Naive thymus-derived CD4-positive, alpha-beta T cell (primary cell): ENCODE data around the gene ZBTB45. TPM values are rescaled to one million over a fixed set of nuclear protein-coding genes. Genes with fewer than 3 reads are reported as not detected.

Experiments
- ATAC-seq: fragments of 150-1000 bp; cut with Tn5 transposase; 2 replicates; pipeline ENCODE4 v1.10.0; 2021; ENCODE audit warnings: mild to moderate bottlenecking, moderate library complexity
- CTCF ChIA-PET: fragments of 350-600 bp; sonication (Branson Sonifier 250); formaldehyde crosslinking; loops from one replicate; lab custom pipeline; 2021; ENCODE audit warnings: antibody characterized with exemption; lab: Charles Lee
- POLR2A ChIA-PET: fragments of 350-600 bp; sonication (Branson Sonifier 250); formaldehyde crosslinking; loops from one replicate; lab custom pipeline; 2021; ENCODE audit warnings: antibody characterized with exemption, inconsistent platforms; lab: Charles Lee
- DNase-seq, 9 donors: peaks; one replicate each; pipeline versions ENCODE4 v3.0.0 to v3.0.0-alpha.2; 2020 to 2022; ENCODE audit warnings: mixed read lengths in 1 of 9
- H3K27ac ChIP-seq: one replicate; pipeline ENCODE4 v1.7.0; 2013; ENCODE audit warnings: mild to moderate bottlenecking, low read depth, low read length, moderate library complexity
- H3K27me3 ChIP-seq, 2 donors: one replicate each; pipeline ENCODE4 v1.7.0; 2013; ENCODE audit warnings: low read length in 2 of 2, mild to moderate bottlenecking in 2 of 2, moderate library complexity in 2 of 2; ENCODE audit not compliant: control insufficient read depth in 2 of 2, insufficient read depth in 2 of 2
- H3K36me3 ChIP-seq, 3 experiments: 1 replicate in 2 of 3; 2 replicates in 1 of 3; pipeline ENCODE4 v1.7.0; 2013; ENCODE audit warnings: low read length in 3 of 3, mild to moderate bottlenecking in 3 of 3, moderate library complexity in 1 of 3; ENCODE audit not compliant: insufficient read depth in 3 of 3, control insufficient read depth in 2 of 3
- H3K4me1 ChIP-seq, 2 donors: one replicate each; pipeline ENCODE4 v1.7.0; 2013; ENCODE audit warnings: low read length in 2 of 2, mild to moderate bottlenecking in 2 of 2, moderate library complexity in 1 of 2; ENCODE audit not compliant: control insufficient read depth in 2 of 2, insufficient read depth in 2 of 2
- H3K4me3 ChIP-seq: 2 replicates; pipeline ENCODE4 v1.7.0; 2013; ENCODE audit warnings: mild to moderate bottlenecking, low read length
- H3K9me3 ChIP-seq, 3 experiments: 1 replicate in 2 of 3; 2 replicates in 1 of 3; pipeline ENCODE4 v1.7.0; 2013; ENCODE audit warnings: low read length in 3 of 3; ENCODE audit not compliant: control insufficient read depth in 2 of 3
- H3K27ac Mint-ChIP-seq, 9 donors: one replicate each; pipeline ENCODE4 v1.8.0; 2020 to 2022; ENCODE audit warnings: mixed read lengths in 9 of 9, mild to moderate bottlenecking in 8 of 9, moderate library complexity in 5 of 9, inconsistent platforms in 2 of 9
- H3K27me3 Mint-ChIP-seq, 5 donors: one replicate each; pipeline ENCODE4 v1.8.0; 2021 to 2022; ENCODE audit warnings: mixed read lengths in 5 of 5, mild to moderate bottlenecking in 1 of 5
- H3K36me3 Mint-ChIP-seq, 5 donors: one replicate each; pipeline ENCODE4 v1.8.0; 2020 to 2022; ENCODE audit warnings: mixed read lengths in 5 of 5, mild to moderate bottlenecking in 3 of 5, inconsistent platforms in 1 of 5
- H3K4me1 Mint-ChIP-seq, 7 donors: one replicate each; pipeline ENCODE4 v1.8.0; 2020 to 2022; ENCODE audit warnings: mixed read lengths in 7 of 7, mild to moderate bottlenecking in 3 of 7, inconsistent platforms in 1 of 7
- H3K4me3 Mint-ChIP-seq, 10 donors: one replicate each; pipeline ENCODE4 v1.8.0; 2020 to 2022; ENCODE audit warnings: mild to moderate bottlenecking in 10 of 10, mixed read lengths in 10 of 10, moderate library complexity in 6 of 10, inconsistent platforms in 2 of 10
- H3K9me3 Mint-ChIP-seq, 11 donors: one replicate each; pipeline ENCODE4 v1.8.0; 2020 to 2022; ENCODE audit warnings: mixed read lengths in 11 of 11, mild to moderate bottlenecking in 4 of 11, inconsistent platforms in 1 of 11, moderate library complexity in 1 of 11
- intact Hi-C, 2 donors: fragments of 100-400 bp; cut with micrococcal nuclease; formaldehyde crosslinking; loops; one replicate each; pipeline ENCODE4 v1.15.1; 2023
- polyA plus RNA-seq, 2 donors: library from polyadenylated mRNA; unstranded; fragments of 300-500 nt; fragmentation: Illumina TruSeq; gene quantifications; one replicate each; pipeline ENCODE4 v1.2.3, GENCODE V29; 2021
- total RNA-seq, 6 experiments: library from RNA in 5 of 6; stranded (reverse) in 5 of 6; gene quantifications; 1 replicate in 5 of 6; 2 replicates in 1 of 6; pipeline ENCODE4 v1.2.3 and lab custom pipeline; 2021 to 2026

The ZBTB45 gene
- total and polyA plus RNA-seq, 7 experiments from 2014 or later, result 5.1 to 19.2 (median 9.9) TPM

DNA sequence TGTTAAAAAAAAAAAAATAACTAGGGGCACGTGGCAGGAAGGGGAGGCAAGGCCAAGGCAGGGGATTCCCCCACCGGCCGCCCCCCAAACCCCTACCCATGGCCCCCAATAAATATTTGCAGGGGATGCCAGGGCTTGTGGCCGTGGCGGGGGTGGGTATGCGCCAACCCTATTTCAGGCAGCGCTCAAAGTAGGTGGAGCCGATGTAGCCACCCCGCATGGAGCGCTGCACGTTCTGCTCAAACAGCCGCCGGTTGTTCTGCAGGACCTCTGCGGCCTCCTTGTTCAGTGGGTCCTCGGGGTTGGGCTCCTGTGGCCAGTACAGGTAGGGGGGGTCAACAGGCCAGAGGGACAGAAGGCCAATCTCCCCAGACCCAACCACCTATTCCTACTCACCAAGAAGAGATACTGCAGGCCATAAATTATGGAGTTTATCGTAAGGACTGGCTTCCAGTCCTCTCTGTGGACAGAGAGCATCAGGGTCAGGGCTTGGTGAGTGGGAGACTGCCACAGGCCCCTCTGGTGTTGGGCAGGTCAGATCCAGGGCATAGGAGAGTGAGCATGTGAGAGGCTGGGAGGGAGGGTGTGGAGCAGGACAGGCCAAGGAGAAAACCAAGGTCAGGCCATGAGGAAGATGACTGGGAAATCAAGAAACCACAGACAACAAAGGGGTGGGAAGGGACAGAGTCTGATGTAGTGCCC, 36.5 kb upstream of the ZBTB45 start:
- H3K9me3 Mint-ChIP-seq, result peaks cover 0 to 2% (median 0%) of the 10 kb centered on the region in 11 donors
- no peaks in the 10 kb centered on the region for H3K27me3 Mint-ChIP-seq
- DNase-seq (no peak), ATAC-seq (no peak)
- H3K4me3 Mint-ChIP-seq, result peak overlapping the region; percentile 71 to 97 (median 94)
- Histone ChIP-seq H3K27me3 (no peaks in the 10 kb centered on the region), H3K27ac (peak overlapping the region; percentile 97), H3K4me1 (peaks cover 40 to 43% of the 10 kb centered on the region in 2 donors), H3K4me3 (no peak overlapping the region), H3K9me3 (no peaks in the 10 kb centered on the region), H3K36me3 (peaks cover 4 to 31% (median 5%) of the 10 kb centered on the region in 3 experiments)
- POLR2A ChIA-PET, result interaction anchor here (1.2 to 3.3 kb wide), 8 partner anchors 8 to 36 kb away, joined by 3 to 85 read pairs (median 5); partner anchors contain the start of genes MZF1, TRIM28 and ZBTB45
- intact Hi-C loops, result loop anchor here (1.0 kb wide), 2 partner anchors 12 to 37 kb away; partner anchors contain the start of genes TRIM28 (in 2 of the 2) and ZBTB45 (in 2 of the 2)
- CTCF ChIA-PET, result interaction anchor here (0.6 to 2.1 kb wide), 4 partner anchors 24 to 89 kb away, joined by 3 to 13 read pairs (median 8); partner anchors contain the start of gene ZBTB45
- peaks cover 24 to 75% (median 66%) of the 10 kb centered on the region in 7 donors for H3K4me1 Mint-ChIP-seq
- H3K27ac Mint-ChIP-seq, result peak overlapping the region; percentile 84 to 99 (median 96)
- H3K36me3 Mint-ChIP-seq, result peaks cover 8 to 41% (median 23%) of the 10 kb centered on the region in 5 donors

DNA sequence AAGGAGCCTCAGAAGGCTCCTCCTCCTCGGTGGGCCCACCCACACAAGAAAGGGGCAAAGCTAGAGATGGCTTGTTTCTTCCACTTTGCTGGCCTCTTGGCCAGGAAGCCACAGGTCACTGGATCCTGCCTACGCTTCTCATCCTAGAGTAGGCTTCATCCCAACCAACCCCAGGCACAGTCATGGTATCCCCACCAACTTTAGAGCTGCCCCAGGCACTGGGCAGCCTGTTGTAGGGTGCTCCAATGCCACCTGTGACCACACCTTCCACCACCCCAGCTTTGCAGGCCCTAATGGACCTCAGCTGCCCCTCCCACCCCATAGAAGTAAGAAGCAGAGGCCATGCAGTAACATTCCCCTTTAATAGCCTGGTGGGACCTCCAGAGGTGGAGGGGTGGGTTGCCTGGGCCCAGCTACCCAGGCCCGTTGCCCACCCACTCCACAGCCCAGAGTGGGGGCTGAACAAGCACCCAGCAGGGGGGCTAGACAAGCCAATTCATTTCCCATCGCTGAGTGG, 35.8 kb upstream of the ZBTB45 start:
- H3K9me3 Mint-ChIP-seq, result peaks cover 0 to 4% (median 0%) of the 10 kb centered on the region in 11 donors
- Histone ChIP-seq H3K27ac (peak overlapping the region; percentile 97), H3K9me3 (no peaks in the 10 kb centered on the region), H3K4me1 (peaks cover 40 to 41% of the 10 kb centered on the region in 2 donors), H3K4me3 (peak overlapping the region; percentile 91), H3K36me3 (peaks cover 5 to 37% (median 8%) of the 10 kb centered on the region in 3 experiments), H3K27me3 (no peaks in the 10 kb centered on the region)
- ATAC-seq (no peak), DNase-seq (no peak)
- H3K4me1 Mint-ChIP-seq, result peaks cover 24 to 72% (median 63%) of the 10 kb centered on the region in 7 donors
- H3K4me3 Mint-ChIP-seq, result peak overlapping the region; percentile 93 to 100 (median 96)
- ChIA-PET POLR2A (interaction anchor here (0.6 to 3.3 kb wide), 12 partner anchors 9 to 803 kb away, joined by 3 to 85 read pairs (median 4); partner anchors contain the start of genes MZF1, TRIM28, ZBTB45 and ZNF274), CTCF (interaction anchor here (0.9 to 2.1 kb wide), 4 partner anchors 25 to 56 kb away, joined by 3 to 13 read pairs (median 8); partner anchors contain the start of gene ZBTB45)
- H3K27ac Mint-ChIP-seq, result peak overlapping the region; percentile 96 to 100 (median 98)
- intact Hi-C loops, result loop anchor here (1.0 kb wide), 2 partner anchors 11 to 36 kb away; partner anchors contain the start of genes TRIM28 (in 2 of the 2) and ZBTB45 (in 2 of the 2)
- peaks cover 8 to 43% (median 23%) of the 10 kb centered on the region in 5 donors for H3K36me3 Mint-ChIP-seq
- H3K27me3 Mint-ChIP-seq, result no peaks in the 10 kb centered on the region

- CTCF ChIA-PET, result interaction anchor here (1.0 to 2.1 kb wide), 3 partner anchors 26 to 55 kb away, joined by 3 to 13 read pairs (median 12); partner anchors contain the start of gene ZBTB45
- H3K4me1 ChIP-seq, result peaks cover 34 to 37% of the 10 kb centered on the region in 2 donors
- Mint-ChIP-seq H3K9me3 (peaks cover 0 to 4% (median 0%) of the 10 kb centered on the region in 11 donors), H3K27me3 (no peaks in the 10 kb centered on the region), H3K27ac (peak within 1 kb of the TSS; percentile 96 to 100 (median 98)), H3K36me3 (peaks cover 8 to 47% (median 23%) of the 10 kb centered on the region in 5 donors), H3K4me1 (peaks cover 24 to 65% (median 57%) of the 10 kb centered on the region in 7 donors), H3K4me3 (peak within 1 kb of the TSS; percentile 93 to 100 (median 96))
- H3K4me3 ChIP-seq, result peak within 1 kb of the TSS; percentile 91
- H3K27me3 ChIP-seq, result no peaks in the 10 kb centered on the region
- POLR2A ChIA-PET, result interaction anchor here (0.6 to 3.3 kb wide), 17 partner anchors 8 to 802 kb away, joined by 3 to 85 read pairs (median 4); partner anchors contain the start of genes MZF1, TRIM28, ZBTB45 and ZNF274
- peaks cover 5 to 44% (median 14%) of the 10 kb centered on the region in 3 experiments for H3K36me3 ChIP-seq
- DNase-seq, result peak; percentile 92 to 98 (median 93)
- peak; percentile 59 for ATAC-seq
- intact Hi-C loops, result loop anchor here (1.0 kb wide), 2 partner anchors 10 to 35 kb away; partner anchors contain the start of genes TRIM28 (in 2 of the 2) and ZBTB45 (in 2 of the 2)
- no peaks in the 10 kb centered on the region for H3K9me3 ChIP-seq
- peak within 1 kb of the TSS; percentile 97 for H3K27ac ChIP-seq
Measured at GRCh38 chr19:58554494-58555368, 35.1 kb upstream of the ZBTB45 start, which contains the start of gene CHMP2A. CHMP2A (minus strand) TSS chr19:58555105; CDS start chr19:58554212, 893 bp downstream.

DNA sequence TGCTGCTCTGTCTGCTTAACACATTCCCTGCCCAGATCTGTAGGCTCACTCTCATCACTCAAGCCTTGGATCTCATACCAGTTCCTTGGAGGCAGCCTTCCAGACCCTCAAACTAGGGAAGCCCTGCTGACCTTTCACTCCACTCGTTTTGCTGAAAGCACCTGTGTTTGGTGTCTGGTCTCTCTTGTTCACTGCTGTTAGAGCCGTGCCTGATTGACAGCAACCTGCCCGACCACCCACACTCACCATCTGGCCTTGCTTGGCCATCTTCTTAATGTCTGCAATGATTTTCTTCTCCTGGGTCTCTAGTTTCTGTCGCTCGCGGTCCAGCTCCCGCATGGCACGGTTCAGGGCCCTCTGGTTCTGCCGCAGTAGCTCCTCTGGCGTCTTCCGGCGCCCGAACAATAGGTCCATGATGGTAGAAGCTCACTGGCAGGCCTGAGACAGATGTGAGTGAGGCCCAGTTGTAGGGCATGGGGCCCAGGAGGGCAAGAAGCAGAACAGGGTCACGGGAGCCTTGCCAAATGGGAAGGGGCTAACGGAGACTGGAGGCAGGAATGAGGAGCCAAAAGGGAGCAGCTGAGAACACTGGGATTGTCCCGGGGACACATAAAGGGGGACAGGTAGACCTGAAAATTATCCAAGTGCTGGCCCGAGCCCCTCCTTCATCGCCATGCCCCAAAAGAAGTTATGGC, 34.3 kb upstream of the ZBTB45 start:
- H3K4me3 ChIP-seq, result peak overlapping the region; percentile 91
- Mint-ChIP-seq H3K9me3 (peaks cover 0 to 4% (median 0%) of the 10 kb centered on the region in 11 donors), H3K4me1 (peaks cover 24 to 57% (median 51%) of the 10 kb centered on the region in 7 donors), H3K4me3 (peak overlapping the region; percentile 93 to 100 (median 96)), H3K27me3 (no peaks in the 10 kb centered on the region), H3K36me3 (peaks cover 8 to 47% (median 23%) of the 10 kb centered on the region in 5 donors), H3K27ac (peak overlapping the region; percentile 93 to 100 (median 98))
- no peak for DNase-seq
- H3K9me3 ChIP-seq, result no peaks in the 10 kb centered on the region
- no peaks in the 10 kb centered on the region for H3K27me3 ChIP-seq
- ATAC-seq, result no peak
- peaks cover 28 to 34% of the 10 kb centered on the region in 2 donors for H3K4me1 ChIP-seq
- H3K36me3 ChIP-seq, result peaks cover 5 to 52% (median 20%) of the 10 kb centered on the region in 3 experiments
- ChIA-PET CTCF (interaction anchor here (1.7 to 2.1 kb wide), 2 partner anchors 26 to 33 kb away, joined by 12 to 13 read pairs; partner anchors contain the start of gene ZBTB45), POLR2A (interaction anchor here (0.8 to 3.3 kb wide), 11 partner anchors 8 to 552 kb away, joined by 3 to 85 read pairs (median 8); partner anchors contain the start of genes MZF1, TRIM28, ZBTB45 and ZNF274)
- intact Hi-C loops, result no loop called here
- H3K27ac ChIP-seq, result peak overlapping the region; percentile 97

DNA sequence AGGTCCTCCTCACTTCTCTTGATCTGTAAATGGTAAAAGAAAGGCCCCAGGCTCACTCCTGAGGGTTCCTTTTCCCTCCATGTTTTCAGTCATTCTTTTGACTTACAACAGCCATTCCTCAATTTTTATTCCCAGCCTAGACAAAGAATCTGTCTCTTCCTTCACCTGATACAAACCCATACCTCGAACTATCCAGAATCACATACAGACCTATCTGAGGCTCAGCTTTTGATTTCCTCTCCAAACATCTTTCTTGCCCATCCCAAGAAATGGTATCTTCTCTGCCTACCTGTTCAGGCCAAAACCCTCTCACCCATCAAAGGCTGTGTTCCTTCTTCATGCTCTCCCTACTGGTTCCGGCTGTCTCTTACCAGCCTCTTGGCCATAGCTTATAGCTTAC, 33.0 kb upstream of the ZBTB45 start:
- peaks cover 5 to 65% (median 27%) of the 10 kb centered on the region in 3 experiments for H3K36me3 ChIP-seq
- no peak overlapping the region for H3K4me3 ChIP-seq
- ChIA-PET POLR2A (interaction anchor here (0.6 to 3.3 kb wide), 4 partner anchors 10 to 93 kb away, joined by 3 to 32 read pairs (median 8); partner anchors contain the start of gene ZBTB45), CTCF (no interaction called here)
- no peaks in the 10 kb centered on the region for H3K27me3 ChIP-seq
- Mint-ChIP-seq H3K9me3 (peaks cover 0 to 4% (median 0%) of the 10 kb centered on the region in 11 donors), H3K36me3 (peaks cover 8 to 48% (median 23%) of the 10 kb centered on the region in 5 donors), H3K27ac (peak overlapping the region in 7 of 9 donors; percentile 21 to 96 (median 72)), H3K27me3 (no peaks in the 10 kb centered on the region), H3K4me3 (peak overlapping the region in 3 of 10 donors; percentile 2 to 42 (median 22)), H3K4me1 (peaks cover 32 to 58% (median 47%) of the 10 kb centered on the region in 7 donors)
- H3K9me3 ChIP-seq, result no peaks in the 10 kb centered on the region
- intact Hi-C loops, result no loop called here
- ATAC-seq (no peak), DNase-seq (no peak)
- peak overlapping the region; percentile 1 for H3K27ac ChIP-seq
- H3K4me1 ChIP-seq, result peaks cover 26 to 31% of the 10 kb centered on the region in 2 donors
